ENCODE data around the gene PCDH18.

DNA sequence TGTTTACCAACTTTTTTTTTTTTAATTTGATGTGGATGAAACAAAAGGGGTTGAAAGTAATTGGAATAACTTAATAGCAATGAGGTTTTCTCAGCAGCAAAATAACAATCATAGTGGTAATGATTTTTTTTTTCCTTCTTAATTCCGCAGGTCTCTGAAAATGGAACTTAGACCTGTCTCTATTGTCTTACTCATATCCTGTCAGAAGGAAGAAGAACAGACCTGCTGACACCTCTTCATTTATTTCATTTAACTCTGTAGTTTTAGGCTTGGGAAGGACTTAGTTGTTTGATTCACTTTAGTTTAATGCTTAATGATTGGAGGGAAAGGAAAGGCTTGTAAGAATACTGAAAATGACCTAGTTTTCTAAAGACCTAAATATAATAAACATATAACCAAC is 9.0 kb downstream of the PCDH18 start:
- TF ChIP-seq POLR2AphosphoS5 (IDR thresholded peaks at IDR 0.05; ENCODE audit: low read depth, low read length) (no peak), TAF1 (IDR thresholded peaks at IDR 0.05; ENCODE audit: borderline replicate concordance, insufficient read depth, low read length) (no peak), SIN3A (IDR thresholded peaks at IDR 0.05; ENCODE audit: borderline replicate concordance, insufficient read depth, low read length) (no peak), FOXP2 (optimal IDR thresholded peaks at IDR 0.05; ENCODE audit: borderline replicate concordance, extremely low read depth, extremely low read length, insufficient read depth) (no peak)
